Measurements from ENCODE around the gene HS3ST6.

DNA sequence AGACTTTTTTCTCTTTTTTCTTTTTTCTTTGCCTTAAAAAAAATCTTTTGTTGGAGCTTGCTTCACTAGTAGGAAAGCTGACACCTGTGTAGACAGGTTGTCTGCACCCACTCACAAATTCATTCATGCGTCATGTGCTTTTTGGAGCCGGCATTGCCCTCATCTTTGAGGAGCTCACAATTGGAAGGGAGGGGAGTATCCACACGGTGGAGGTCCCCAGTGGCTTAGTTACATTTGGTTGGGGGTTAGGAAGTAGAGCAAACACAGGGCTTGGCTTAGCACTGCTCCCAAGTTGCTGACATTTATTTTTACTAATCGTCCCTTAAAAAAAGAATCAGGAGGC, 27.5 kb downstream of the HS3ST6 start:
- TF ChIP-seq, protein P1, sequence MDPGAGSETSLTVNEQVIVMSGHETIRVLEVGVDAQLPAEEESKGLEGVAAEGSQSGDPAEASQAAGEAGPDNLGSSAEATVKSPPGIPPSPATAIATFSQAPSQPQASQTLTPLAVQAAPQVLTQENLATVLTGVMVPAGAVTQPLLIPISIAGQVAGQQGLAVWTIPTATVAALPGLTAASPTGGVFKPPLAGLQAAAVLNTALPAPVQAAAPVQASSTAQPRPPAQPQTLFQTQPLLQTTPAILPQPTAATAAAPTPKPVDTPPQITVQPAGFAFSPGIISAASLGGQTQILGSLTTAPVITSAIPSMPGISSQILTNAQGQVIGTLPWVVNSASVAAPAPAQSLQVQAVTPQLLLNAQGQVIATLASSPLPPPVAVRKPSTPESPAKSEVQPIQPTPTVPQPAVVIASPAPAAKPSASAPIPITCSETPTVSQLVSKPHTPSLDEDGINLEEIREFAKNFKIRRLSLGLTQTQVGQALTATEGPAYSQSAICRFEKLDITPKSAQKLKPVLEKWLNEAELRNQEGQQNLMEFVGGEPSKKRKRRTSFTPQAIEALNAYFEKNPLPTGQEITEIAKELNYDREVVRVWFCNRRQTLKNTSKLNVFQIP (CRISPR knock-in tag; IDR thresholded peaks at IDR 0.05; ENCODE audit: borderline replicate concordance, low read depth) = no peak
- TF ChIP-seq ZFP3 (CRISPR knock-in tag; IDR thresholded peaks at IDR 0.05) (no peak), ISL1 (CRISPR knock-in tag; IDR thresholded peaks at IDR 0.05) (no peak), ZFP30 (CRISPR knock-in tag; IDR thresholded peaks at IDR 0.05) (no peak), TCF4 (CRISPR knock-in tag; IDR thresholded peaks at IDR 0.05; ENCODE audit: borderline replicate concordance) (no peak), SNAI2 (CRISPR knock-in tag; IDR thresholded peaks at IDR 0.05) (no peak), TOX (CRISPR knock-in tag; IDR thresholded peaks at IDR 0.05; ENCODE audit: borderline replicate concordance) (no peak), ZNF8 (CRISPR knock-in tag; IDR thresholded peaks at IDR 0.05) (no peak), ARNTL (CRISPR knock-in tag; IDR thresholded peaks at IDR 0.05; ENCODE audit: borderline replicate concordance, low read depth) (no peak)
- TF ChIP-seq, protein P2, sequence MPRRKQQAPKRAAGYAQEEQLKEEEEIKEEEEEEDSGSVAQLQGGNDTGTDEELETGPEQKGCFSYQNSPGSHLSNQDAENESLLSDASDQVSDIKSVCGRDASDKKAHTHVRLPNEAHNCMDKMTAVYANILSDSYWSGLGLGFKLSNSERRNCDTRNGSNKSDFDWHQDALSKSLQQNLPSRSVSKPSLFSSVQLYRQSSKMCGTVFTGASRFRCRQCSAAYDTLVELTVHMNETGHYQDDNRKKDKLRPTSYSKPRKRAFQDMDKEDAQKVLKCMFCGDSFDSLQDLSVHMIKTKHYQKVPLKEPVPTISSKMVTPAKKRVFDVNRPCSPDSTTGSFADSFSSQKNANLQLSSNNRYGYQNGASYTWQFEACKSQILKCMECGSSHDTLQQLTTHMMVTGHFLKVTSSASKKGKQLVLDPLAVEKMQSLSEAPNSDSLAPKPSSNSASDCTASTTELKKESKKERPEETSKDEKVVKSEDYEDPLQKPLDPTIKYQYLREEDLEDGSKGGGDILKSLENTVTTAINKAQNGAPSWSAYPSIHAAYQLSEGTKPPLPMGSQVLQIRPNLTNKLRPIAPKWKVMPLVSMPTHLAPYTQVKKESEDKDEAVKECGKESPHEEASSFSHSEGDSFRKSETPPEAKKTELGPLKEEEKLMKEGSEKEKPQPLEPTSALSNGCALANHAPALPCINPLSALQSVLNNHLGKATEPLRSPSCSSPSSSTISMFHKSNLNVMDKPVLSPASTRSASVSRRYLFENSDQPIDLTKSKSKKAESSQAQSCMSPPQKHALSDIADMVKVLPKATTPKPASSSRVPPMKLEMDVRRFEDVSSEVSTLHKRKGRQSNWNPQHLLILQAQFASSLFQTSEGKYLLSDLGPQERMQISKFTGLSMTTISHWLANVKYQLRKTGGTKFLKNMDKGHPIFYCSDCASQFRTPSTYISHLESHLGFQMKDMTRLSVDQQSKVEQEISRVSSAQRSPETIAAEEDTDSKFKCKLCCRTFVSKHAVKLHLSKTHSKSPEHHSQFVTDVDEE (CRISPR knock-in tag; IDR thresholded peaks at IDR 0.05) = no peak
- TF ChIP-seq, protein P3, sequence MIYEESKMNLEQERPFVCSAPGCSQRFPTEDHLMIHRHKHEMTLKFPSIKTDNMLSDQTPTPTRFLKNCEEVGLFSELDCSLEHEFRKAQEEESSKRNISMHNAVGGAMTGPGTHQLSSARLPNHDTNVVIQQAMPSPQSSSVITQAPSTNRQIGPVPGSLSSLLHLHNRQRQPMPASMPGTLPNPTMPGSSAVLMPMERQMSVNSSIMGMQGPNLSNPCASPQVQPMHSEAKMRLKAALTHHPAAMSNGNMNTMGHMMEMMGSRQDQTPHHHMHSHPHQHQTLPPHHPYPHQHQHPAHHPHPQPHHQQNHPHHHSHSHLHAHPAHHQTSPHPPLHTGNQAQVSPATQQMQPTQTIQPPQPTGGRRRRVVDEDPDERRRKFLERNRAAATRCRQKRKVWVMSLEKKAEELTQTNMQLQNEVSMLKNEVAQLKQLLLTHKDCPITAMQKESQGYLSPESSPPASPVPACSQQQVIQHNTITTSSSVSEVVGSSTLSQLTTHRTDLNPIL (CRISPR knock-in tag; IDR thresholded peaks at IDR 0.05; ENCODE audit: low read depth) = no peak
- TF ChIP-seq, protein P4, sequence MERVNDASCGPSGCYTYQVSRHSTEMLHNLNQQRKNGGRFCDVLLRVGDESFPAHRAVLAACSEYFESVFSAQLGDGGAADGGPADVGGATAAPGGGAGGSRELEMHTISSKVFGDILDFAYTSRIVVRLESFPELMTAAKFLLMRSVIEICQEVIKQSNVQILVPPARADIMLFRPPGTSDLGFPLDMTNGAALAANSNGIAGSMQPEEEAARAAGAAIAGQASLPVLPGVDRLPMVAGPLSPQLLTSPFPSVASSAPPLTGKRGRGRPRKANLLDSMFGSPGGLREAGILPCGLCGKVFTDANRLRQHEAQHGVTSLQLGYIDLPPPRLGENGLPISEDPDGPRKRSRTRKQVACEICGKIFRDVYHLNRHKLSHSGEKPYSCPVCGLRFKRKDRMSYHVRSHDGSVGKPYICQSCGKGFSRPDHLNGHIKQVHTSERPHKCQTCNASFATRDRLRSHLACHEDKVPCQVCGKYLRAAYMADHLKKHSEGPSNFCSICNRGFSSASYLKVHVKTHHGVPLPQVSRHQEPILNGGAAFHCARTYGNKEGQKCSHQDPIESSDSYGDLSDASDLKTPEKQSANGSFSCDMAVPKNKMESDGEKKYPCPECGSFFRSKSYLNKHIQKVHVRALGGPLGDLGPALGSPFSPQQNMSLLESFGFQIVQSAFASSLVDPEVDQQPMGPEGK (CRISPR knock-in tag; IDR thresholded peaks at IDR 0.05; ENCODE audit: borderline replicate concordance) = no peak
